ENCODE results near the gene WWC1.

DNA sequence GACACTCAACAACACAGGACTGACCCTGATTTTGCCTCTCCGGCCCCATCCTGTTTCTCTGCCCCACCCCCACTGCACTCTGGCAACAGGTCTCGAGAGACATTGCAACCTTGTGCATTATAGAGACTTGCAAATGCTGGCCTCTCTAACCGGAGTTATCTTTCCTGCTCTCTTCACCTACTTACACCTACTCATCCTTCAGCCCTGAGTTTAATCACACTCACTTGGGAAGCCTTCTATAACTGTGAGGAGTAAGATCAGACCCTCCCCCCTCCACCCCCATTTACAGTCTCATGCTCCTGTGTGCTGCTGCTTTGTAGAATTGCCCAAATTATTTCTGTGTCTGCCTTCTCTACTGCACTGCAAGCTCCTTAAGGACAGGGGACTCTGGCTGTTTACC lies 42.8 kb downstream of the WWC1 start:
- TF ChIP-seq, protein P1, sequence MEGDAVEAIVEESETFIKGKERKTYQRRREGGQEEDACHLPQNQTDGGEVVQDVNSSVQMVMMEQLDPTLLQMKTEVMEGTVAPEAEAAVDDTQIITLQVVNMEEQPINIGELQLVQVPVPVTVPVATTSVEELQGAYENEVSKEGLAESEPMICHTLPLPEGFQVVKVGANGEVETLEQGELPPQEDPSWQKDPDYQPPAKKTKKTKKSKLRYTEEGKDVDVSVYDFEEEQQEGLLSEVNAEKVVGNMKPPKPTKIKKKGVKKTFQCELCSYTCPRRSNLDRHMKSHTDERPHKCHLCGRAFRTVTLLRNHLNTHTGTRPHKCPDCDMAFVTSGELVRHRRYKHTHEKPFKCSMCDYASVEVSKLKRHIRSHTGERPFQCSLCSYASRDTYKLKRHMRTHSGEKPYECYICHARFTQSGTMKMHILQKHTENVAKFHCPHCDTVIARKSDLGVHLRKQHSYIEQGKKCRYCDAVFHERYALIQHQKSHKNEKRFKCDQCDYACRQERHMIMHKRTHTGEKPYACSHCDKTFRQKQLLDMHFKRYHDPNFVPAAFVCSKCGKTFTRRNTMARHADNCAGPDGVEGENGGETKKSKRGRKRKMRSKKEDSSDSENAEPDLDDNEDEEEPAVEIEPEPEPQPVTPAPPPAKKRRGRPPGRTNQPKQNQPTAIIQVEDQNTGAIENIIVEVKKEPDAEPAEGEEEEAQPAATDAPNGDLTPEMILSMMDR (conservative IDR thresholded peaks at IDR 0.05; ENCODE audit: low read length), result no peak
- no peak for TF ChIP-seq EZH2phosphoT487 (IDR thresholded peaks at IDR 0.05; ENCODE audit: borderline replicate concordance, low read depth, low read length)
